Hypothalamus (tissue), 51 donors: ENCODE measurements around the gene OR6N2.

ENCODE experiments used
- DNase-seq, 51 donors: peaks; one replicate each; lab custom pipeline; 2025; lab: John Stamatoyannopoulos, UW

Gene OR6N2

DNA sequence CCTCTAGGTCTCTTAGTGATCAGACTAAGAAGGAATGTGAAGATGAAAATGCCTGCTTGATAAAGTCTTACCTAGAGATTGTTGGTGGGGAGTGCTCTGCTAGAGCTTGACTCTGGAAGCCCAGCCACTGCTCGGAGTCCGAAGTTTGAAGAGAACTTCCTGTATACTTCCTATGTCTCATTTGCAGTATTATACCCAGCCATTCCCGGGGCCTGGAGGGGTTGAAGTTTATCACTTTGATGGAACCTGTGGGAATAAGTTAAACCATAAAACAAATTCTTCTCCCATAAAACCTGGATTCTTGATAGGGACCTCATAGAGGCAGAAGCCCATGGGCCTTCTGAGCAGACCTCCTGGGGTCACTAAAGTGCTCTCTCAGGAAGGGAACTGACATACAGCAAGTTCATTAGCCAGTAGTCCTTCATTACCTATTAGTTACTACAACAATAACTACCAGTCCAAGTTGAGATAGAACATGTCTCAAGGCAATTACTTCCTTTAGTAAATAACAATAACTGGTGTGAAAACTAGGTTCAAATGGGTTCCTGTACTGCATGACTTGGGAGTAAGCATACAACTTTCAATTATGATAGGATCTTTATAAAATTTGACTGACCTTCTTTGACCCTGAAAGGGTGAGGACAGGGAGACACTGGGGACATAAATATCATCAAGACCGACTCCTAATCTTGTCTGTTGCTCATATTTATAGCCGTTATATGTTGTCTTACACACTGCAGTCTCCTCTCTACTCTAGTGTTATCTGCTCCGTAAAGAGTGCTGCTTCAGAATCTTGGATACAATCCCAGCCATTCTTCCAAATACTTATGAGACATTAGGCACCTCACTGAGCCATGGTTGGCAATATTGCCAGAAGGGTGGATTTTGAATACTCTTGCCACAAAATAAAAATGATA, 8.8 kb downstream of the OR6N2 start, which contains the start of gene OR6N1:
TSS of gene OR6N1 (minus strand) at position 246 of the 917 bp plus-strand sequence. CDS start 5,513 bp downstream, outside the sequence.
- no peak for DNase-seq

DNA sequence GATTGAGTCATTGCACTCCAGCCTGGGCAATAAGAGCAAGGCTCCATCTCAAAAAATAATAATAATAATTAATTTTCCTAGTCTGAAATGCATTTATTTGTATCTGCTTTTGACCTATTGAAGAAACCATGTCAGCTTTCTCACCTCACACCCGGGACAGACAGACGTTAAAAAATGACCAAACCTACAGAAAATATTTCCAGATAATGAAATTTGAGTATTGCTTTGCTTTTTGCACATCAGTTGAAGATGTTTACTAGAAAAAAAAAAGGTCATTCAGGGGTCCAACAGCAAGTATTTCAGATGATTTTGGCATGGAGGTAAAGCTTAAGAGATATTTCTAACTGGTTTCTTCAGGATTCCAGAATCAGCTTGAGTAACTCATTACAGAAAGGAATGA, 26.6 kb downstream of the OR6N2 start, which contains the start of gene OR6K6:
TSS of gene OR6K6 (plus strand) at position 301 of the 400 bp plus-strand sequence. CDS start 168 bp downstream, outside the sequence.
- no peak for DNase-seq

DNA sequence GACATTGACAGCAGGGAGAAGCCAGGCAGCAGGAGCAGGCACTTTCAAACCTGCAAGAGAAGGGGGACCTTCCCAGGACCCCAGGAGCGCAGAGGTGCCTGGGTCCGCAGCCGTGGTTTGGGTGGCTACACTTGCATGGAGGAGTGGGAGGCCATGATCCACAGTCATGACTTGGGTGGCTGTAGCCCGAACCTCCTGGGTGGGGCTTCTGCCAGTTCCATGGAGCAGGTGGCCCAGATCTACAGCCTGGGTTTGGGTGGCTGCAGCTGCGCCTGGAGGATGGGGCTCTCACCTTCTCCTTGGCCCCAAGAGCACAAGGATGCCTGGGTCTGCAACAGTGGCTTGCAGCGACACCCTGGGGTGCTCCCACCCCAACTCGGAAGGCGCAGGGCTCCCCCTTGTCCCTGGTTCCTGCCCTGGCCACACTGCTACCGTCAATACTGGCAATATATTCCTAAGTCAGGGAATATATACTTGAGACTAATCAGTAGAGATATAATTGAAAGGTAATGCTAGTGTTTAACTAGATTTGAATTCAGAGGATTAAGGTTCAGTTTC, 28.8 kb downstream of the OR6N2 start:
- no peak for DNase-seq

DNA sequence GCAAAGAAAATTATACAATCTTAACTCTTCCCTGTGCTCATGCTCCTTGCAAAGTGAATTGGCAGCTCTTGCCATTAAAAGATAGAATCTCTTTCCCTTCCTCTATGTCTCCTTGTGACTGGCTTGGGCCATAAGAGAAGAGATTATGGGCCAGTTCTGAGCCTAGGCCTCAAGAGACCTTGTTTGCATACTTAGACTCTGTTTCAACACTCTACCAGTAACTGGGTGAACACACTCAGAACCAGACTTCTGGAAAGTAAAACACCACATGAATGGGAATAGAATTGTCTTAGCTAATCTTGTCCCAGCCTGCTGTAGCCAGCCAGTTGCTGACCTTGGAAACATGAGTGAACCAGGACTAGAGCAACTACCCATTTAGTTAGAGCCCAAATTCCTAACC, 45.2 kb downstream of the OR6N2 start:
- DNase-seq = no peak

DNA sequence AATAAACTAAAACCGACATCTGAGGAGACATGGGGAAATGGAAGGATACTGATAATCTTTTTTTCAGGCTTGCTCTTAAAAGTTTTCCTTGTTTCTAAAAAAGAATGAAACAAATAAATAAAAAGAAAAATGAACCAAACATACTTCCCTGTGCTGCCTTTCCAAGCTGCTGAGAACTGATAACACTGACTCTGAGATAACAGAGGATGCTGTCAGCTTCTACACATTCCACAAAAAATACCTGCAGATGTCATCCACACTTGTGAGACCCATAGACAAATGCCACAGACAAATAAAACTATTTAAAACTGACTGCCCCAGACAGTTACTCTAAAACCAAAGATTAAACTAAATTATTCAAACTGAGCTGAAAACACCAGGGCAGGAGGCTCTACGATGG, 48.5 kb downstream of the OR6N2 start:
- DNase-seq = no peak

DNA sequence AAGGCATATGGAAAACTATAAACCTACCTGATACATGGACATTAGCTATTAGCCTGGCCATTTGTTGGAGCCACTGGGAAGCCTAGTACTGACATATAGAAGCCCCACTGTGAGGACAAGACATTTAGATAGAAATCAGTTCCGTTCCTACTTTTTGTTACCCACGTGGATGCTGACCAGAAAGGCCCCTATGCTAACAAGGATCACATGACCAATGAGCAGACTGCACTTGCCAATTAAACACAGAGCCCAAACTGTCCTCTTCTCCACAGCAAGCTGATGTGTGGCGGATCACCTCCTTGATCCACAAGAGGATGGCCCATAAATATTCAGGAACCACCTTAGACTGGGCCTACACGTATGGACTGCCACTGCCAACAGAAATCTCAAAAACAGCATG, 49.3 kb downstream of the OR6N2 start:
- no peak for DNase-seq

DNA sequence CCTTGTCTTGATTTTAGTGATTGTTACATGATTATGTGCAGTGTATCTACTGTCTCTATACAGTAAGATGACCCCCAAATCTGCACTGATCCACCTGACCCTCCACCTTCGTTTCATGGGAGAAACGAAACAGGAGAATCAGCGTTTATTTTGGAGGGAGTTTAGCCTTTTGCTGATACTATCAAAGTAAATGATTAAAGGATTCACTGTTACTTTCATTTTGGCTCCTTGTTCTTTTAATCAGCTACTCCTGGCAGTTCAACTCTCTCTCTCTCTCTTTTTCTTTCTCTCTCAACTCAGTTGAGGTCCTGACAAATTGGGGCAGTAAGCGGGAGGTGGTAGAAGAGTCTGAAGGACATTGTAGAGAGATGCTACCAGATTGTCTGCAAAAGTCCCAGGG, 50.6 kb downstream of the OR6N2 start:
- no peak for DNase-seq

DNA sequence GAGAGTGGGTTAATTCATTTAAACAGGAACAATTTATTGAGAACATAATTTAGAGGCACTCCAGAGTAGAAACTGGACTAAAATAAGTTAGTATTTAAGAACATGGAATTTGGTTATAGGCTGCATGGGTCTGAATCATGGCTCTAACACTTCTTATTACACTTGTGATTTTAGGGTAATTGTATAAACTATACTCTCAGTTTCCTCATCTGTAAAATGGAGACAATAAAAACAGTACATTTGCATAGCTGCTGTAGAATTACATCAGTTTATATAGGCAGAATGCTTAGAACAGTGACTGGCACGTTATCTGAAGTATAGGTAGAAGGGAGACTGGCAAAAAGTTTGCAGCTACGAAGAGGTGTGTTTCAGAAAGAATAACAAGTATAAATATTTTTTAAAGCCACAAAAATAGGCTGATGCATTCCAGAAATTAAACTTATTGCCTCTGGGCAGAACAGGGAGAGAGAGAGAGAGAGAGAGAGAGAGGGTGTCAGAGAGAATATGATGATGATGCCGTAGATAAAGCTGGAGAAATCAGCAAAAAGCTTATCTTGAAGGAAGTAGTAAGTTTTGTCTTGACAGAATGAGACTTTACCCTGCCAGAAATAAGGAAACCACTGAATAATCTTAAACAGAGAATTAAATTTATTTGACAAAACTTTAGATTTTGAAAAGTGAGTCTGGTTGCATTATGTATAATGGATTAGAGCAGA, 52.3 kb downstream of the OR6N2 start:
- DNase-seq = no peak

DNA sequence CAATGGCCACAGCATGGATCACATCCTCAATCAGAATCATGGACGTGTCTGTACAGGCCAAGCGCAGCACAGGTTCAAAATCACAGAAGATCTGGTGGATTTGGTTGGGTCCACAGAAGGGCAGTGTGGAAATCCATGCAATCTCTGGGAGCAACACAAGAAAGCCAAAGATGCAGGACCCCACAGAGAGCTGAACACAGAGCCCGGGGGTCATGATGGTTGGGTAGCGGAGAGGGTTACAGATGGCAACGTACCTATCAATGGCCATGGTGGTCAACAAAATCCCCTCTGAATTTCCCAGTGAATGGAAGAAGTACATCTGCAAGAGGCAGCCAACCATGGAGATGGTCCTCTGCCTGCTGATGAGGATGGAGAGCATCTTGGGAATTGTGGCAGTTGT, 56.6 kb downstream of the OR6N2 start:
- no peak for DNase-seq
